Neural progenitor cell (in vitro differentiated cells): ENCODE measurements around the gene CDRT4. TPM values are rescaled to one million over a fixed set of nuclear protein-coding genes. Genes with fewer than 3 reads are reported as not detected.

Experiments used
- DNase-seq: peaks from one replicate; pipeline ENCODE4 v3.0.0-alpha.2; 2016; ENCODE audit warnings: low spot score
- H2AFZ ChIP-seq: fragments of 200-600 bp; sonication (generic); replicated peaks from 2 replicates; pipeline ENCODE4 v1.6.1; 2016; ENCODE audit warnings: antibody characterized with exemption
- H3F3A ChIP-seq: fragments of 200-600 bp; sonication (generic); 2 replicates; pipeline ENCODE4 v1.6.1; 2016; ENCODE audit warnings: antibody characterized with exemption, low read depth
- H3K27ac ChIP-seq: fragments of 200-600 bp; sonication (generic); 2 replicates; pipeline ENCODE4 v1.5.1; 2016; ENCODE audit warnings: mild to moderate bottlenecking
- H3K27me3 ChIP-seq: fragments of 200-600 bp; sonication (generic); 2 replicates; pipeline ENCODE4 v1.6.1; 2016; ENCODE audit warnings: mild to moderate bottlenecking, moderate library complexity
- H3K36me3 ChIP-seq: fragments of 200-600 bp; sonication (generic); 2 replicates; pipeline ENCODE4 v1.5.1; 2016
- H3K4me1 ChIP-seq: fragments of 200-600 bp; sonication (generic); 2 replicates; pipeline ENCODE4 v1.6.1; 2016; ENCODE audit warnings: mixed run types
- H3K4me2 ChIP-seq: fragments of 200-600 bp; sonication (generic); 2 replicates; pipeline ENCODE4 v1.6.1; 2016
- H3K4me3 ChIP-seq: fragments of 200-600 bp; sonication (generic); 2 replicates; pipeline ENCODE4 v1.5.1; 2016
- H3K79me2 ChIP-seq: fragments of 200-600 bp; sonication (generic); 2 replicates; pipeline ENCODE4 v1.6.1; 2016; ENCODE audit warnings: low read depth
- H3K9ac ChIP-seq: fragments of 200-600 bp; sonication (generic); 2 replicates; pipeline ENCODE4 v1.6.1; 2016
- H3K9me3 ChIP-seq: fragments of 200-600 bp; sonication (generic); 2 replicates; pipeline ENCODE4 v1.5.1; 2016; ENCODE audit warnings: low read depth
- H4K20me1 ChIP-seq: fragments of 200-600 bp; sonication (generic); 2 replicates; pipeline ENCODE4 v1.6.1; 2016; ENCODE audit warnings: low read depth
- H3K27ac Mint-ChIP-seq: 3 replicates; pipeline ENCODE4 v1.8.0; 2021; ENCODE audit warnings: mixed read lengths
- H3K27me3 Mint-ChIP-seq: 2 replicates; pipeline ENCODE4 v1.8.0; 2022; ENCODE audit warnings: low read depth, mild to moderate bottlenecking, inconsistent platforms, moderate library complexity, mixed read lengths; ENCODE audit not compliant: insufficient read depth
- H3K36me3 Mint-ChIP-seq: 3 replicates; pipeline ENCODE4 v1.8.0; 2021; ENCODE audit warnings: mixed read lengths
- H3K4me1 Mint-ChIP-seq: 3 replicates; pipeline ENCODE4 v1.8.0; 2021; ENCODE audit warnings: mixed read lengths
- H3K4me3 Mint-ChIP-seq: 3 replicates; pipeline ENCODE4 v1.8.0; 2021; ENCODE audit warnings: mild to moderate bottlenecking, moderate library complexity, mixed read lengths
- H3K9me3 Mint-ChIP-seq: 3 replicates; pipeline ENCODE4 v1.8.0; 2020; ENCODE audit warnings: mixed read lengths
- EZH2 ChIP-seq: fragments of 200-600 bp; sonication (generic); IDR thresholded peaks from 2 replicates; pipeline ENCODE4 v1.6.1; 2017; ENCODE audit warnings: antibody characterized with exemption, mild to moderate bottlenecking, moderate library complexity
- EZH2phosphoT487 ChIP-seq: fragments of 200-600 bp; sonication (generic); IDR thresholded peaks from 2 replicates; pipeline ENCODE4 v1.6.1; 2017; ENCODE audit warnings: antibody characterized with exemption
- total RNA-seq: library from RNA; depleted of rRNA; stranded (reverse); fragments of >200 nt; gene quantifications from 2 replicates; pipeline ENCODE4 v1.2.3, GENCODE V29; 2015; ENCODE audit warnings: low replicate concordance
- TF ChIP-seq, protein P1 (sequence below): fragments of 200-600 bp; sonication (generic); IDR thresholded peaks from 2 replicates; pipeline ENCODE4 v1.5.1; 2017; ENCODE audit warnings: antibody characterized with exemption, mild to moderate bottlenecking

The CDRT4 gene
- total RNA-seq, 1 donor from 2014 or later, result 18.2 TPM

DNA sequence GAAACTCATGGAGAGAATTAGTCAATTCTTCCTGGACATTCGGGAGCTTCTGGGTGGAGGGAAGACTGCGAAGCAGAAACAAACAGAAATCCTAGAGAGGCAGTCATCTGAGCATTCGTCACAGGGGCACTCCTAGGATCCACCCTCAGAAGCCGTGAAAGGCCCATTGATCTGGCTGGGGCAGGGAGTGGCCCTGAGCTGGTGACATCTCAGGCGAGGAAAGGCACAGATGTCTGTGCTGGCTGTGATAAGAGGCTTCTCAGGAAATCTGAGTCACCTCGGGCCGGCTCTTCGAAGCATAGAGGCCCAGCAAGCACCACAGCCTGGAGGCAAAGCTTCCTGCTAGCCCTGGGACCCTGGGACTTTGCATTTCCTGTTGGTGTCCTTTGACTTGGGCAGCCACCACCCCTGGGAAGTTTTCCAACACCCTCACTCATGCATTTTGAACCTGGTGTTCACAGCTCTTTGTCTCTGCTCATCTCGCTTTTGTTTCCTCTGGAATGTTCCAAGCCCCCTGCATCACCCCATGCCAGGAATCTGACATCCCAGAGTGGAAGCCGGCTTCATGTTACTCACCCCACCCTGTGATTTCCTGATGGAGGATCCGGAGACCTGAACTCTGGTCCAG, 23.3 kb upstream of the CDRT4 start:
- H3K4me3 Mint-ChIP-seq, result no peak overlapping the region
- H3K9ac ChIP-seq, result no peak overlapping the region
- no peaks in the 10 kb centered on the region for H4K20me1 ChIP-seq
- peaks cover 4% of the 10 kb centered on the region for H3K27me3 Mint-ChIP-seq
- peak overlapping the region; percentile 19 for H3K27ac ChIP-seq
- peak overlapping the region; percentile 72 for H3K27ac Mint-ChIP-seq
- no peak overlapping the region for H2AFZ ChIP-seq
- TF ChIP-seq, protein P1, sequence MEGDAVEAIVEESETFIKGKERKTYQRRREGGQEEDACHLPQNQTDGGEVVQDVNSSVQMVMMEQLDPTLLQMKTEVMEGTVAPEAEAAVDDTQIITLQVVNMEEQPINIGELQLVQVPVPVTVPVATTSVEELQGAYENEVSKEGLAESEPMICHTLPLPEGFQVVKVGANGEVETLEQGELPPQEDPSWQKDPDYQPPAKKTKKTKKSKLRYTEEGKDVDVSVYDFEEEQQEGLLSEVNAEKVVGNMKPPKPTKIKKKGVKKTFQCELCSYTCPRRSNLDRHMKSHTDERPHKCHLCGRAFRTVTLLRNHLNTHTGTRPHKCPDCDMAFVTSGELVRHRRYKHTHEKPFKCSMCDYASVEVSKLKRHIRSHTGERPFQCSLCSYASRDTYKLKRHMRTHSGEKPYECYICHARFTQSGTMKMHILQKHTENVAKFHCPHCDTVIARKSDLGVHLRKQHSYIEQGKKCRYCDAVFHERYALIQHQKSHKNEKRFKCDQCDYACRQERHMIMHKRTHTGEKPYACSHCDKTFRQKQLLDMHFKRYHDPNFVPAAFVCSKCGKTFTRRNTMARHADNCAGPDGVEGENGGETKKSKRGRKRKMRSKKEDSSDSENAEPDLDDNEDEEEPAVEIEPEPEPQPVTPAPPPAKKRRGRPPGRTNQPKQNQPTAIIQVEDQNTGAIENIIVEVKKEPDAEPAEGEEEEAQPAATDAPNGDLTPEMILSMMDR, result no peak
- TF ChIP-seq EZH2, result no peak
- no peak for TF ChIP-seq EZH2phosphoT487
- peaks cover 30% of the 10 kb centered on the region for H3F3A ChIP-seq
- DNase-seq, result peak; percentile 59
- H3K79me2 ChIP-seq, result no peaks in the 10 kb centered on the region
- H3K36me3 Mint-ChIP-seq, result peaks cover 40% of the 10 kb centered on the region
- no peaks in the 10 kb centered on the region for H3K36me3 ChIP-seq
- H3K4me1 ChIP-seq, result peaks cover 13% of the 10 kb centered on the region
- H3K9me3 ChIP-seq, result no peaks in the 10 kb centered on the region
- H3K4me1 Mint-ChIP-seq, result peaks cover 34% of the 10 kb centered on the region
- peaks cover 3% of the 10 kb centered on the region for H3K9me3 Mint-ChIP-seq
- no peak overlapping the region for H3K4me3 ChIP-seq
- H3K27me3 ChIP-seq, result no peaks in the 10 kb centered on the region
- H3K4me2 ChIP-seq, result no peak overlapping the region

DNA sequence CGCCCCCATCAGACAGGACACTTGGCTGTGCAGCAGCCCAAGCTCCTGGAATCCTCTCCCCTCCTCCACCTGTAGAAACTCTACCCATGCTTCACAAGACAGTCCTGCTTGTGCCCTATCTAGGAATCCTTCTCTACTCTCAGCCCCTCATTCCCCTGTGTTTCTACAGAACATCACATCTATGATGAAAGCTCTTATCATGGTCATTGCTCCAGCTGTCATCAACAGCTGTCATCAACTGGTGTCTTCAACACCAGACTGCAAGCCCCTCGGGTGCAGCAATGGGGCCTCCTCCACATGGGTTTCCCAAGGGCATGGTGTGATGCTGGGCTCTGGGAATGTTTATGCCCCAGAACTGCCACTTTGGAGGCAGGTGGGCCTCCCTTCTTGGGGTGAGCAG, 21.1 kb upstream of the CDRT4 start:
- Histone ChIP-seq H3K27me3 (no peaks in the 10 kb centered on the region), H3F3A (peaks cover 30% of the 10 kb centered on the region)

DNA sequence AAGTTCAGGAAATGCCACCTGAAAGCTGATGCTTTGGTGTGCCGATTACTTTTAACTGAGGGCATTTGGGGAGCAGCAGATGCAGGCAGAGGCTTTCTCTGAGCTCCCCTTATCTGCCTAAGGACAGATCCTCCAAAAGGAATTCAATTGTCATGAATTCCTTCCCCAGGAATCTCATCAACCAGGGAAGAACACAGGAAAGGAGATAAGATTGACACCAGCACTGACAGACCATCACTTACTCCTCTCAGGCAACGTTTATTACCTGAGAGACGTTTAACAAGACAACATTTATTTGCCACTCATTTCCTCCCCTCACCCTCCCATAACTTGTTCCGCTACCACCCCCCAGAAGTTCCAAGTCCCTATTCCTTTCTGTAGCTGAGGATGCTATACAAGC, 17.6 kb upstream of the CDRT4 start:
- Mint-ChIP-seq H3K4me3 (no peak overlapping the region), H3K27me3 (peaks cover 4% of the 10 kb centered on the region), H3K9me3 (peaks cover 3% of the 10 kb centered on the region), H3K4me1 (peaks cover 3% of the 10 kb centered on the region), H3K27ac (no peak overlapping the region), H3K36me3 (peaks cover 23% of the 10 kb centered on the region)
- Histone ChIP-seq H3K4me1 (no peaks in the 10 kb centered on the region), H3K36me3 (no peaks in the 10 kb centered on the region), H2AFZ (no peak overlapping the region), H3K27ac (no peak overlapping the region), H3F3A (no peaks in the 10 kb centered on the region), H3K4me2 (no peak overlapping the region), H3K9ac (no peak overlapping the region), H3K9me3 (no peaks in the 10 kb centered on the region), H3K79me2 (no peaks in the 10 kb centered on the region), H3K27me3 (no peaks in the 10 kb centered on the region), H4K20me1 (no peaks in the 10 kb centered on the region), H3K4me3 (no peak overlapping the region)
- DNase-seq, result no peak
- TF ChIP-seq EZH2 (no peak), EZH2phosphoT487 (no peak)
- TF ChIP-seq, protein P1, result no peak

More for the DNA sequence above, 21.1 kb upstream of the CDRT4 start:
- no peak overlapping the region for H3K27ac Mint-ChIP-seq
- H3K4me3 Mint-ChIP-seq, result no peak overlapping the region
- peaks cover 3% of the 10 kb centered on the region for H3K9me3 Mint-ChIP-seq
- Histone ChIP-seq H3K9me3 (no peaks in the 10 kb centered on the region), H3K9ac (no peak overlapping the region), H4K20me1 (no peaks in the 10 kb centered on the region), H3K4me2 (no peak overlapping the region), H3K36me3 (no peaks in the 10 kb centered on the region), H3K4me3 (no peak overlapping the region), H3K4me1 (peaks cover 13% of the 10 kb centered on the region), H2AFZ (no peak overlapping the region), H3K79me2 (no peaks in the 10 kb centered on the region), H3K27ac (no peak overlapping the region)
- peaks cover 4% of the 10 kb centered on the region for H3K27me3 Mint-ChIP-seq
- no peak for DNase-seq
- H3K4me1 Mint-ChIP-seq, result peaks cover 29% of the 10 kb centered on the region
- TF ChIP-seq, protein P1, result no peak
- no peak for TF ChIP-seq EZH2phosphoT487
- no peak for TF ChIP-seq EZH2
- H3K36me3 Mint-ChIP-seq, result peaks cover 30% of the 10 kb centered on the region
